B cell (primary cell): ENCODE measurements around the gene TMEM260. TPM values are rescaled to one million over a fixed set of nuclear protein-coding genes. Genes with fewer than 3 reads are reported as not detected.

ENCODE experiments used
- ATAC-seq: fragments of 200-7000 bp; cut with Tn5 transposase; one replicate; pipeline ENCODE4 v1.10.0; 2021; ENCODE audit warnings: low read depth, mild to moderate bottlenecking, moderate number of reproducible peaks, moderate library complexity
- CTCF ChIA-PET: fragments of 350-600 bp; sonication (Branson Sonifier 250); formaldehyde crosslinking; loops from one replicate; lab custom pipeline; 2021; ENCODE audit warnings: antibody characterized with exemption, inconsistent platforms; lab: Charles Lee
- POLR2A ChIA-PET: fragments of 350-600 bp; sonication (Branson Sonifier 250); formaldehyde crosslinking; loops from one replicate; lab custom pipeline; 2021; ENCODE audit warnings: antibody characterized with exemption; lab: Charles Lee
- DNase-seq: peaks from one replicate; pipeline ENCODE4 v3.0.0; 2013
- H2AFZ ChIP-seq: 2 replicates; pipeline ENCODE4 v1.6.1; 2012; ENCODE audit warnings: mild to moderate bottlenecking, low read depth, low read length; ENCODE audit not compliant: insufficient read depth, poor library complexity, severe bottlenecking
- H3K27ac ChIP-seq, 2 donors: 1 replicate in 1 of 2; 2 replicates in 1 of 2; pipeline ENCODE4 v1.5.1; 2012 to 2013; ENCODE audit warnings: low read length in 2 of 2, mild to moderate bottlenecking in 2 of 2, moderate library complexity in 1 of 2
- H3K27me3 ChIP-seq, 4 experiments: fragments of 200-600 bp in 1 of 4; sonication (generic) in 1 of 4; replicated peaks in 1 of 4; 1 replicate in 2 of 4; 2 replicates in 2 of 4; pipeline versions ENCODE4 v1.6.1 to v1.7.0; 2013 to 2016; ENCODE audit warnings: low read length in 3 of 4, mild to moderate bottlenecking in 2 of 4, mixed read lengths in 1 of 4, moderate library complexity in 1 of 4; ENCODE audit not compliant: insufficient read depth in 4 of 4, control insufficient read depth in 3 of 4; ENCODE audit errors: control extremely low read depth in 1 of 4
- H3K36me3 ChIP-seq, 2 experiments: replicated peaks in 1 of 2; 1 replicate in 1 of 2; 2 replicates in 1 of 2; pipeline versions ENCODE4 v1.6.1 to v1.7.1; 2013; ENCODE audit warnings: low read length in 1 of 2; ENCODE audit not compliant: insufficient read depth in 2 of 2, control insufficient read depth in 1 of 2; ENCODE audit errors: control extremely low read depth in 1 of 2, extremely low read depth in 1 of 2
- H3K4me1 ChIP-seq, 2 donors: fragments of 200-600 bp in 1 of 2; sonication (generic) in 1 of 2; 1 replicate in 1 of 2; 2 replicates in 1 of 2; pipeline versions ENCODE4 v1.5.1 to v1.6.1; 2013 to 2017; ENCODE audit warnings: low read length in 2 of 2; ENCODE audit not compliant: control insufficient read depth in 2 of 2, insufficient read depth in 2 of 2
- H3K4me2 ChIP-seq: replicated peaks from 2 replicates; pipeline ENCODE3; 2012; ENCODE audit warnings: mild to moderate bottlenecking, low read depth, low read length; ENCODE audit not compliant: poor library complexity, severe bottlenecking
- H3K4me3 ChIP-seq, 5 experiments: fragments of 200-600 bp in 1 of 5; sonication (generic) in 1 of 5; 1 replicate in 3 of 5; 2 replicates in 2 of 5; pipeline versions ENCODE4 v1.5.1 to v1.7.0; 2011 to 2016; ENCODE audit warnings: low read length in 4 of 5, mild to moderate bottlenecking in 4 of 5, low read depth in 2 of 5, control low read depth in 1 of 5, moderate library complexity in 1 of 5; ENCODE audit not compliant: insufficient read depth in 1 of 5; ENCODE audit errors: control extremely low read depth in 1 of 5, extremely low read depth in 1 of 5
- H3K79me2 ChIP-seq: fragments of 200-600 bp; sonication (generic); one replicate; pipeline ENCODE4 v1.6.0; 2016; ENCODE audit warnings: low read length; ENCODE audit not compliant: control insufficient read depth, insufficient read depth
- H3K9ac ChIP-seq: fragments of 200-600 bp; sonication (generic); 2 replicates; pipeline ENCODE4 v1.6.1; 2017; ENCODE audit warnings: mild to moderate bottlenecking, low read length, moderate library complexity
- H3K9me3 ChIP-seq, 3 donors: one replicate each; pipeline versions ENCODE4 v1.6.1 to v1.7.1; 2013; ENCODE audit warnings: low read length in 2 of 3; ENCODE audit not compliant: control insufficient read depth in 2 of 3, insufficient read depth in 1 of 3; ENCODE audit errors: control extremely low read depth in 1 of 3
- H4K20me1 ChIP-seq: 2 replicates; pipeline ENCODE4 v1.6.0; 2012; ENCODE audit warnings: mild to moderate bottlenecking, low read length; ENCODE audit not compliant: insufficient read depth, control insufficient read depth, poor library complexity, severe bottlenecking
- H3K27ac Mint-ChIP-seq: one replicate; pipeline ENCODE4 v1.8.0; 2021; ENCODE audit warnings: mixed read lengths
- H3K27me3 Mint-ChIP-seq: one replicate; pipeline ENCODE4 v1.8.0; 2021; ENCODE audit warnings: mixed read lengths
- H3K4me1 Mint-ChIP-seq: one replicate; pipeline ENCODE4 v1.8.0; 2021; ENCODE audit warnings: mixed read lengths
- H3K4me3 Mint-ChIP-seq: one replicate; pipeline ENCODE4 v1.8.0; 2021; ENCODE audit warnings: mixed read lengths
- H3K9me3 Mint-ChIP-seq: one replicate; pipeline ENCODE4 v1.8.0; 2022; ENCODE audit warnings: mixed read lengths; ENCODE audit not compliant: insufficient read depth
- CTCF ChIP-seq: fragments of 200-600 bp; IDR thresholded peaks from one replicate; pipeline ENCODE4 v1.8.0; 2022; ENCODE audit warnings: antibody characterized with exemption, mild to moderate bottlenecking
- EZH2 ChIP-seq: IDR thresholded peaks from 2 replicates; pipeline ENCODE4 v1.6.1; 2012; ENCODE audit warnings: borderline replicate concordance, low read depth, mild to moderate bottlenecking, moderate library complexity, low read length; ENCODE audit not compliant: insufficient read depth, poor library complexity, severe bottlenecking
- WGBS: methylation state at CpG from one replicate; pipeline ENCODE4 v1.1.5; 2013; ENCODE audit warnings: missing lambda C conversion rate; ENCODE audit not compliant: insufficient coverage; 5-methylcytosine and 5-hydroxymethylcytosine counted together
- intact Hi-C: fragments of 100-400 bp; cut with micrococcal nuclease; formaldehyde crosslinking; loops from one replicate; pipeline ENCODE4 v1.10.0; 2022
- polyA plus RNA-seq: library from polyadenylated mRNA; depleted of rRNA; stranded (reverse); fragments of >200 nt; gene quantifications from 2 replicates; pipeline ENCODE4 v1.2.3, GENCODE V29; 2012
- total RNA-seq, 2 donors: library from RNA; stranded (reverse); fragments of 120-200 nt in 1 of 2; gene quantifications; 1 replicate in 1 of 2; 2 replicates in 1 of 2; pipeline versions ENCODE4 v1.2.3 to v1.2.4, GENCODE V29; 2013 to 2022

TMEM260 gene
- total and polyA plus RNA-seq, 2 donors (not counting 1 experiment from before 2014, with no cell fraction given) = 14.2 to 33.9 TPM

- CTCF ChIA-PET = interaction anchor here (0.6 kb wide), 1 partner anchor 52 kb away, joined by 3 read pairs; no protein-coding TSS in a partner anchor
Observed at GRCh38 chr14:56554301-56554700, 25.3 kb upstream of the TMEM260 start.

More at GRCh38 chr14:56554301-56554700, 25.3 kb upstream of the TMEM260 start:
- no peak overlapping the region for H2AFZ ChIP-seq
- no peak overlapping the region for H3K9ac ChIP-seq
- POLR2A ChIA-PET = no interaction called here
- intact Hi-C loops = no loop called here
- no peaks in the 10 kb centered on the region for H4K20me1 ChIP-seq
- H3K4me3 Mint-ChIP-seq = no peak overlapping the region
- H3K27ac Mint-ChIP-seq = no peak overlapping the region
- no peaks in the 10 kb centered on the region for H3K4me1 ChIP-seq
- DNase-seq (no peak), ATAC-seq (no peak)
- no peaks in the 10 kb centered on the region for H3K79me2 ChIP-seq
- no peak overlapping the region for H3K4me3 ChIP-seq
- H3K9me3 ChIP-seq = no peaks in the 10 kb centered on the region
- no peak overlapping the region for H3K27ac ChIP-seq
- no peaks in the 10 kb centered on the region for H3K36me3 ChIP-seq
- H3K27me3 ChIP-seq = peaks cover 0 to 14% (median 3%) of the 10 kb centered on the region in 4 experiments
- peaks cover 42% of the 10 kb centered on the region for H3K27me3 Mint-ChIP-seq
- H3K4me2 ChIP-seq = no peak overlapping the region
- H3K4me1 Mint-ChIP-seq = no peaks in the 10 kb centered on the region
- TF ChIP-seq CTCF (no peak), EZH2 (no peak)
- H3K9me3 Mint-ChIP-seq = no peaks in the 10 kb centered on the region
- WGBS = 100% methylated on average over 1 of the region's 6 CpGs
